Measurements from ENCODE around the gene OGFR. TPM values are rescaled to one million over a fixed set of nuclear protein-coding genes. Genes with fewer than 3 reads are reported as not detected.

OGFR gene
- total RNA-seq, 1 experiment from 2014 or later: 73.6 TPM

- ATAC-seq: no peak
- no peaks in the 10 kb centered on the region for H4K20me1 ChIP-seq (ENCODE audit: insufficient read depth)
- ChIA-PET POLR2A (interaction anchor here (2.0 kb wide), 1 partner anchor 21 kb away, joined by 9 read pairs; no protein-coding TSS in a partner anchor), CTCF (interaction anchor here (1.8 kb wide), 1 partner anchor 18 kb away, joined by 6 read pairs; no protein-coding TSS in a partner anchor), RAD21 (ENCODE audit: low non-redundant PET in 1 of 2, low total read pairs in 2 of 2, uncharacterized antibody in 2 of 2, unreplicated experiment in 2 of 2) (no interaction called here)
- no peak overlapping the region for H3K27ac ChIP-seq (ENCODE audit: low read depth, low read length)
- intact Hi-C loops (cut with micrococcal nuclease): no loop called here
- no peaks in the 10 kb centered on the region for H3K9me2 ChIP-seq (ENCODE audit: insufficient read depth)
- no peak overlapping the region for H3K9ac ChIP-seq (ENCODE audit: low read length)
- H3K79me2 ChIP-seq (ENCODE audit: insufficient read depth, low read length): peaks cover 6% of the 10 kb centered on the region; the same call in 1 of the 2 replicates
- H3K36me3 ChIP-seq (ENCODE audit: control insufficient read depth in 1 of 2, insufficient read depth in 2 of 2, low read length in 2 of 2): no peaks in the 10 kb centered on the region
- H3K4me2 ChIP-seq (ENCODE audit: low read length): no peak overlapping the region
- H3K4me1 ChIP-seq (ENCODE audit: control insufficient read depth in 1 of 2, insufficient read depth in 2 of 2, low read length in 2 of 2): peaks cover 13 to 42% of the 10 kb centered on the region in 2 experiments; a peak in 3 of 4 replicates
- DNase-seq (ENCODE audit: low read depth, low spot score): no peak
- H2AFZ ChIP-seq (ENCODE audit: low read depth, low read length, poor library complexity, severe bottlenecking): no peak overlapping the region
- H3K27me3 ChIP-seq (ENCODE audit: insufficient read depth, low read length): no peaks in the 10 kb centered on the region
- H3K9me3 ChIP-seq (ENCODE audit: control insufficient read depth in 1 of 2, insufficient read depth in 1 of 2, low read depth in 1 of 2, low read length in 2 of 2): no peaks in the 10 kb centered on the region
- no peak overlapping the region for H3K4me3 ChIP-seq (replicated peaks in 1 of 2; ENCODE audit: low read depth in 1 of 2, low read length in 2 of 2)
- TF ChIP-seq SIN3A (IDR thresholded peaks at IDR 0.05; ENCODE audit: low read depth): no peak
- TF ChIP-seq ZNF274 (IDR thresholded peaks at IDR 0.05; ENCODE audit: low read depth, low read length): no peak
- TF ChIP-seq RAD21 (IDR thresholded peaks at IDR 0.05; ENCODE audit: low read depth): no peak
- no peak for TF ChIP-seq SP1 (IDR thresholded peaks at IDR 0.05; ENCODE audit: low read depth)
- TF ChIP-seq ELF1 (IDR thresholded peaks at IDR 0.05; ENCODE audit: borderline replicate concordance, low read depth): no peak
- TF ChIP-seq FOSL1 (IDR thresholded peaks at IDR 0.05; ENCODE audit: low read depth): no peak
- BruUV-seq (replicated peaks): no TSS peak
Measured at GRCh38 chr20:62772990-62773844, 31.4 kb upstream of the OGFR start.

GRCh38 chr20:62773845-62774714 is 30.6 kb upstream of the OGFR start:
- RAD21 ChIA-PET (ENCODE audit: low non-redundant PET in 1 of 2, low total read pairs in 2 of 2, uncharacterized antibody in 2 of 2, unreplicated experiment in 2 of 2): no interaction called here
- POLR2A ChIA-PET: interaction anchor here (2.0 kb wide), 1 partner anchor 20 kb away, joined by 9 read pairs; no protein-coding TSS in a partner anchor
- H2AFZ ChIP-seq (ENCODE audit: low read depth, low read length, poor library complexity, severe bottlenecking): no peak overlapping the region
- no peak overlapping the region for H3K4me3 ChIP-seq (replicated peaks in 1 of 2; ENCODE audit: low read depth in 1 of 2, low read length in 2 of 2)
- no peaks in the 10 kb centered on the region for H4K20me1 ChIP-seq (ENCODE audit: insufficient read depth)
- H3K4me1 ChIP-seq (ENCODE audit: control insufficient read depth in 1 of 2, insufficient read depth in 2 of 2, low read length in 2 of 2): peaks cover 13 to 42% of the 10 kb centered on the region in 2 experiments; a peak in 3 of 4 replicates
- H3K79me2 ChIP-seq (ENCODE audit: insufficient read depth, low read length): peaks cover 6% of the 10 kb centered on the region; the same call in 1 of the 2 replicates
- ATAC-seq (no peak), DNase-seq (ENCODE audit: low read depth, low spot score) (no peak)
- H3K9me2 ChIP-seq (ENCODE audit: insufficient read depth): no peaks in the 10 kb centered on the region
- intact Hi-C loops (cut with micrococcal nuclease): no loop called here
- H3K9ac ChIP-seq (ENCODE audit: low read length): no peak overlapping the region
- no peaks in the 10 kb centered on the region for H3K27me3 ChIP-seq (ENCODE audit: insufficient read depth, low read length)
- H3K36me3 ChIP-seq (ENCODE audit: control insufficient read depth in 1 of 2, insufficient read depth in 2 of 2, low read length in 2 of 2): no peaks in the 10 kb centered on the region
- CTCF ChIA-PET: interaction anchor here (1.8 kb wide), 1 partner anchor 17 kb away, joined by 6 read pairs; no protein-coding TSS in a partner anchor
- BruUV-seq (replicated peaks): no TSS peak
- no peak overlapping the region for H3K27ac ChIP-seq (ENCODE audit: low read depth, low read length)
- no peaks in the 10 kb centered on the region for H3K9me3 ChIP-seq (ENCODE audit: control insufficient read depth in 1 of 2, insufficient read depth in 1 of 2, low read depth in 1 of 2, low read length in 2 of 2)
- H3K4me2 ChIP-seq (ENCODE audit: low read length): no peak overlapping the region
- no peak for TF ChIP-seq SIN3A (IDR thresholded peaks at IDR 0.05; ENCODE audit: low read depth)
- no peak for TF ChIP-seq ZFX (IDR thresholded peaks at IDR 0.05)
- TF ChIP-seq REST (IDR thresholded peaks at IDR 0.05; ENCODE audit: low read depth): no peak
- TF ChIP-seq POLR2AphosphoS5 (IDR thresholded peaks at IDR 0.05; ENCODE audit: low read depth, low read length): no peak
- no peak for TF ChIP-seq SRF (IDR thresholded peaks at IDR 0.05; ENCODE audit: low read depth)
- TF ChIP-seq CBX3 (IDR thresholded peaks at IDR 0.05; ENCODE audit: low read depth): no peak
- TF ChIP-seq JUND (IDR thresholded peaks at IDR 0.05): no peak
- TF ChIP-seq ZNF274 (IDR thresholded peaks at IDR 0.05; ENCODE audit: low read depth, low read length): no peak
- no peak for TF ChIP-seq ELF1 (IDR thresholded peaks at IDR 0.05; ENCODE audit: borderline replicate concordance, low read depth)

Measured in HCT116 (cell line).